H1 (cell line): ENCODE results near the gene DDN.

Source experiments
- CHD2 ChIP-seq: IDR thresholded peaks from 2 replicates; pipeline ENCODE4 v1.6.1; 2012; ENCODE audit warnings: low read length, improper control_type of control experiment
- EZH2 ChIP-seq: fragments of 200-600 bp; sonication (generic); IDR thresholded peaks from 2 replicates; pipeline ENCODE4 v1.7.1; 2012; ENCODE audit warnings: low read depth, mild to moderate bottlenecking, moderate library complexity, low read length, inconsistent platforms; ENCODE audit not compliant: severe bottlenecking
- KDM1A ChIP-seq: fragments of 200-600, 300-600 bp; sonication (generic); IDR thresholded peaks from 2 replicates; pipeline ENCODE4 v1.7.1; 2016; ENCODE audit warnings: mild to moderate bottlenecking, low read length, borderline replicate concordance
- POLR2AphosphoS5 ChIP-seq: IDR thresholded peaks from 2 replicates; pipeline ENCODE4 v1.6.1; 2011; ENCODE audit warnings: low read depth, low read length
- SRF ChIP-seq: IDR thresholded peaks from 2 replicates; pipeline ENCODE4 v1.6.1; 2011; ENCODE audit warnings: mild to moderate bottlenecking, low read depth, low read length, moderate library complexity
- ZNF274 ChIP-seq: IDR thresholded peaks from 2 replicates; pipeline ENCODE4 v1.7.0; 2012; ENCODE audit warnings: low read length, borderline replicate concordance; ENCODE audit errors: extremely low read depth
- TF ChIP-seq, protein P1 (sequence below), 3 experiments: IDR thresholded peaks; 1 replicate in 2 of 3; 2 replicates in 1 of 3; pipeline versions ENCODE4 v1.5.1 to v1.6.1; 2011; ENCODE audit warnings: low read length in 3 of 3, mild to moderate bottlenecking in 3 of 3, inconsistent platforms in 2 of 3, low read depth in 1 of 3, moderate library complexity in 1 of 3; ENCODE audit not compliant: insufficient read depth in 1 of 3; ENCODE audit errors: control extremely low read depth in 1 of 3

DNA sequence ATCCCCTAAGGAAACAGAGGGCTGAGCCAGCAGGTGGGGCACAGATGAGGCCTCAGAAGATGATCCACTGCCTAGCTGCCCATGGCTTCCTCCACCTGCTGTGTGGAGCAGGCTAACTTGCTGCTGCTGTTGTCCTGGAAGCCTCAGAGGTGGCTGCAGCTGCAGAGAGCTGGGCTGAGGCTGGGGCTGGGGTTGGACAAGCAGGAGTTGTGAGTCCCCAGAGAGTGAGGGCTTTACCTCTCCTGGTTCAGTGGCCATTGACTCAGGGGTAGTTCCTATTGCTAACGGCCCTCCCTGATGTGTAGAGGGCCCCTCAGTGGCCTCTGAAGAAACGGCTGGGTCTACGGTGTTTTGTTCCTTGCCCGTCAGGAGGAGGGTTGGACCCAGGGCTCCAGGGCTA is 33.1 kb upstream of the DDN start:
- TF ChIP-seq, protein P1, sequence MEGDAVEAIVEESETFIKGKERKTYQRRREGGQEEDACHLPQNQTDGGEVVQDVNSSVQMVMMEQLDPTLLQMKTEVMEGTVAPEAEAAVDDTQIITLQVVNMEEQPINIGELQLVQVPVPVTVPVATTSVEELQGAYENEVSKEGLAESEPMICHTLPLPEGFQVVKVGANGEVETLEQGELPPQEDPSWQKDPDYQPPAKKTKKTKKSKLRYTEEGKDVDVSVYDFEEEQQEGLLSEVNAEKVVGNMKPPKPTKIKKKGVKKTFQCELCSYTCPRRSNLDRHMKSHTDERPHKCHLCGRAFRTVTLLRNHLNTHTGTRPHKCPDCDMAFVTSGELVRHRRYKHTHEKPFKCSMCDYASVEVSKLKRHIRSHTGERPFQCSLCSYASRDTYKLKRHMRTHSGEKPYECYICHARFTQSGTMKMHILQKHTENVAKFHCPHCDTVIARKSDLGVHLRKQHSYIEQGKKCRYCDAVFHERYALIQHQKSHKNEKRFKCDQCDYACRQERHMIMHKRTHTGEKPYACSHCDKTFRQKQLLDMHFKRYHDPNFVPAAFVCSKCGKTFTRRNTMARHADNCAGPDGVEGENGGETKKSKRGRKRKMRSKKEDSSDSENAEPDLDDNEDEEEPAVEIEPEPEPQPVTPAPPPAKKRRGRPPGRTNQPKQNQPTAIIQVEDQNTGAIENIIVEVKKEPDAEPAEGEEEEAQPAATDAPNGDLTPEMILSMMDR (IDR thresholded peaks at IDR 0.05; ENCODE audit: control extremely low read depth in 1 of 3, insufficient read depth in 1 of 3, low read depth in 1 of 3, low read length in 3 of 3): no peak
- TF ChIP-seq ZNF274 (no peak), KDM1A (no peak), CHD2 (no peak), SRF (no peak), POLR2AphosphoS5 (no peak), EZH2 (no peak)
